ENCODE results near the gene MAK. TPM values are rescaled to one million over a fixed set of nuclear protein-coding genes. Genes with fewer than 3 reads are reported as not detected.
"Not testable (repeated sequence)": the region's sequence is repeated elsewhere in the genome, so short reads cannot be mapped to it uniquely, and the experiment has no call there.

Gene MAK
- total and polyA plus RNA-seq, 2 experiments from 2014 or later, result 0.05 TPM; not detected in 1

DNA sequence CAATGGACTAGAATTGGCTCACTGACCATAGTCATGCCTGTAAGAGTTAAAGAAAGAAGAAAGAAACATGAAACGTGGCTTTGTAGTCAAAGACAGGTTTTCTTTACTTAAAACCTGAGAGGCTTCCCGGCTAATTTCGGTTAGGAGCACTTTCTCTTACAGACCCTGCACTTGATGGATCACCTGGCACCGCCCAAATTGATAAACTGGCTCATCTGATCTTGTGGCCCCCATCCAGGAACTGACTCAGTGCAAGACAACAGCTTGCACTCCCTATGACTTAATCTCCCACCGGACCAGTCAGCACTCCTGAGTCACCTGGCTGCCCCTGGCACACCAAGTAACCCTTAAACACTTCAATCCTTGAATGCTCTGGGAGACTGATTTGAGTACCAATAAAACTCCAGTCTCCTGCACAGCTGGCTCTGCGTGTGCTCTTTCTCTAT lies 78.4 kb downstream of the MAK start:
- no peak overlapping the region for H3K4me3 ChIP-seq
- 81% methylated on average over 6 of the region's 6 CpGs for WGBS (ENCODE audit: low lambda C conversion rate, missing lambda C conversion rate)
- TF ChIP-seq EZH2 (IDR thresholded peaks at IDR 0.05; ENCODE audit: borderline replicate concordance) (no peak), EZH2phosphoT487 (IDR thresholded peaks at IDR 0.05; ENCODE audit: low read depth, severe bottlenecking, unreplicated experiment) (no peak), CTCF (IDR thresholded peaks at IDR 0.05; ENCODE audit: poor library complexity) (no peak)
- H3K9me3 ChIP-seq (ENCODE audit: low read depth), result no peaks in the 10 kb centered on the region
- no peaks in the 10 kb centered on the region for H3K9me2 ChIP-seq (replicated peaks; ENCODE audit: insufficient read depth)
- H3K36me3 ChIP-seq (replicated peaks; ENCODE audit: insufficient read depth, low read depth), result no peaks in the 10 kb centered on the region
- H2AFZ ChIP-seq, result no peak overlapping the region
- H4K20me1 ChIP-seq (ENCODE audit: insufficient read depth, poor library complexity, severe bottlenecking), result no peaks in the 10 kb centered on the region
- H3K27ac ChIP-seq, result no peak overlapping the region
- no peaks in the 10 kb centered on the region for H3K27me3 ChIP-seq
- peak; percentile 13 for DNase-seq (ENCODE audit: low spot score)
- H3K4me2 ChIP-seq, result no peak overlapping the region
- H3K4me1 ChIP-seq (ENCODE audit: insufficient read depth), result no peaks in the 10 kb centered on the region
- H3K79me2 ChIP-seq, result peaks cover 27% of the 10 kb centered on the region

- Histone ChIP-seq H3K9me3 (ENCODE audit: low read depth) (no peaks in the 10 kb centered on the region), H3K36me3 (replicated peaks; ENCODE audit: insufficient read depth, low read depth) (no peaks in the 10 kb centered on the region), H3K27me3 (no peaks in the 10 kb centered on the region), H3K4me3 (no peak overlapping the region), H3K9me2 (replicated peaks; ENCODE audit: insufficient read depth) (no peaks in the 10 kb centered on the region), H3K4me1 (ENCODE audit: insufficient read depth) (no peaks in the 10 kb centered on the region), H3K4me2 (no peak overlapping the region), H4K20me1 (ENCODE audit: insufficient read depth, poor library complexity, severe bottlenecking) (no peaks in the 10 kb centered on the region), H2AFZ (no peak overlapping the region), H3K79me2 (peaks cover 31% of the 10 kb centered on the region), H3K27ac (peak overlapping the region; percentile 64)
- TF ChIP-seq CTCF (IDR thresholded peaks at IDR 0.05; ENCODE audit: poor library complexity), result peak; percentile 43
- TF ChIP-seq EZH2 (IDR thresholded peaks at IDR 0.05; ENCODE audit: borderline replicate concordance), result no peak
- peak; percentile 78 for DNase-seq (ENCODE audit: low spot score)
- 61% methylated on average over 3 of the region's 3 CpGs for WGBS (ENCODE audit: low lambda C conversion rate, missing lambda C conversion rate)
These were observed 79.0 kb downstream of the MAK start for GRCh38 chr6:10759312-10759839.

GRCh38 chr6:10756085-10756484 lies 82.3 kb downstream of the MAK start:
- no peaks in the 10 kb centered on the region for H3K9me2 ChIP-seq (replicated peaks; ENCODE audit: insufficient read depth)
- H3K4me2 ChIP-seq, result no peak overlapping the region
- no peaks in the 10 kb centered on the region for H3K9me3 ChIP-seq (ENCODE audit: low read depth)
- H3K4me1 ChIP-seq (ENCODE audit: insufficient read depth), result no peaks in the 10 kb centered on the region
- DNase-seq (ENCODE audit: low spot score), result no peak
- peaks cover 55% of the 10 kb centered on the region for H3K79me2 ChIP-seq
- no peaks in the 10 kb centered on the region for H3K36me3 ChIP-seq (replicated peaks; ENCODE audit: insufficient read depth, low read depth)
- TF ChIP-seq EZH2 (IDR thresholded peaks at IDR 0.05; ENCODE audit: borderline replicate concordance) (no peak), EZH2phosphoT487 (IDR thresholded peaks at IDR 0.05; ENCODE audit: low read depth, severe bottlenecking, unreplicated experiment) (no peak), CTCF (IDR thresholded peaks at IDR 0.05; ENCODE audit: poor library complexity) (no peak)
- no peaks in the 10 kb centered on the region for H3K27me3 ChIP-seq
- no peak overlapping the region for H3K4me3 ChIP-seq
- H4K20me1 ChIP-seq (ENCODE audit: insufficient read depth, poor library complexity, severe bottlenecking), result no peaks in the 10 kb centered on the region
- H3K27ac ChIP-seq, result no peak overlapping the region
- H2AFZ ChIP-seq, result no peak overlapping the region
- WGBS (ENCODE audit: low lambda C conversion rate, missing lambda C conversion rate), result 86% methylated on average over 1 of the region's 1 CpG

GRCh38 chr6:10751757-10752156 lies 86.6 kb downstream of the MAK start:
- H2AFZ ChIP-seq; H3K9me3 ChIP-seq (ENCODE audit: low read depth); H3K27me3 ChIP-seq; H3K4me2 ChIP-seq; H3K9me2 ChIP-seq (replicated peaks; ENCODE audit: insufficient read depth); H3K27ac ChIP-seq; H3K4me3 ChIP-seq; DNase-seq (ENCODE audit: low spot score); H3K36me3 ChIP-seq (replicated peaks; ENCODE audit: insufficient read depth, low read depth); H4K20me1 ChIP-seq (ENCODE audit: insufficient read depth, poor library complexity, severe bottlenecking): not testable (repeated sequence)
- 92% methylated on average over 5 of the region's 5 CpGs for WGBS (ENCODE audit: low lambda C conversion rate, missing lambda C conversion rate)
- Histone ChIP-seq H3K79me2 (peaks cover 78% of the 10 kb centered on the region), H3K4me1 (ENCODE audit: insufficient read depth) (peaks cover 26% of the 10 kb centered on the region)

DNA sequence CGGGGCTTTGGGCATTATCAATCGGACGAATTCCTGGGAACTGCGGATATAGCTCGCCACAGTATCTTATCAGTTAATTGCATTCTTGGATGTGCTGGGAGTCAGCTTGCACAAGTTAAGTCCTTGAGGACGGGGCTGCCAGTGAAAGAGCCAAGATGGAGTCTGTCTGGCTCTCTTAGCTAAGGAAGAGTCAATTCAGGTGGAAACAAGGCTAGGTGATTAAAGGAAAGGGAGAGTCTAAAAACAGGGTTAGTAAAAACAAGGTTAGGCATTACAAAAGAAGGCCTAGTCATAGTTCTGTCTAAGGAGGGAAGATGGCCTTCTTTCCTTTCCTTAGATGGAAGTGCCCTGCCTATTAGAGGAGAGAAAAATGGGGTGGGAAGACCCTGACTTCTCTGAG lies 87.8 kb downstream of the MAK start:
- DNase-seq (ENCODE audit: low spot score); H3K36me3 ChIP-seq (replicated peaks; ENCODE audit: insufficient read depth, low read depth); H3K4me3 ChIP-seq; H3K9me3 ChIP-seq (ENCODE audit: low read depth); H2AFZ ChIP-seq; H4K20me1 ChIP-seq (ENCODE audit: insufficient read depth, poor library complexity, severe bottlenecking); H3K9me2 ChIP-seq (replicated peaks; ENCODE audit: insufficient read depth); H3K27me3 ChIP-seq: not testable (repeated sequence)
- 27% methylated on average over 6 of the region's 6 CpGs for WGBS (ENCODE audit: low lambda C conversion rate, missing lambda C conversion rate)
- peak overlapping the region; percentile 88 for H3K4me2 ChIP-seq
- peaks cover 27% of the 10 kb centered on the region for H3K4me1 ChIP-seq (ENCODE audit: insufficient read depth)
- H3K79me2 ChIP-seq, result peaks cover 71% of the 10 kb centered on the region
- peak overlapping the region; percentile 84 for H3K27ac ChIP-seq
